GF-D8 (cell line): ENCODE data around the gene SMYD3.
"Not testable (repeated sequence)": the region's sequence is repeated elsewhere in the genome, so short reads cannot be mapped to it uniquely, and the experiment has no call there.

Experiments used
- DNase-seq: peaks from one replicate; lab custom pipeline; 2025; lab: John Stamatoyannopoulos, UW

The SMYD3 gene

GRCh38 chr1:246355411-246356230 lies 151.5 kb downstream of the SMYD3 start:
- no peak for DNase-seq

- no peak for DNase-seq
These were observed 155.4 kb downstream of the SMYD3 start for GRCh38 chr1:246351721-246352120.

- no peak for DNase-seq
These were observed 156.3 kb downstream of the SMYD3 start for GRCh38 chr1:246350745-246351144.

GRCh38 chr1:246343937-246344336 lies 163.1 kb downstream of the SMYD3 start:
- DNase-seq, result no peak

- DNase-seq, result no peak
These were observed 163.8 kb downstream of the SMYD3 start for GRCh38 chr1:246343251-246343650.

GRCh38 chr1:246338546-246338945 lies 168.5 kb downstream of the SMYD3 start:
- DNase-seq, result no peak

- DNase-seq, result no peak
These were observed 169.0 kb downstream of the SMYD3 start for GRCh38 chr1:246338098-246338497.

- DNase-seq, result no peak
These were observed 171.9 kb downstream of the SMYD3 start for GRCh38 chr1:246335151-246335550.

- no peak for DNase-seq
These were observed 173.2 kb downstream of the SMYD3 start for GRCh38 chr1:246333855-246334254.

- no peak for DNase-seq
These were observed 175.0 kb downstream of the SMYD3 start for GRCh38 chr1:246332078-246332477.

GRCh38 chr1:246329900-246330299 lies 177.2 kb downstream of the SMYD3 start:
- DNase-seq, result no peak

- DNase-seq, result not testable (repeated sequence)
These were observed 177.8 kb downstream of the SMYD3 start for GRCh38 chr1:246329292-246329691.

- no peak for DNase-seq
These were observed 182.4 kb downstream of the SMYD3 start for GRCh38 chr1:246324711-246325110.

- DNase-seq, result not testable (repeated sequence)
These were observed 183.0 kb downstream of the SMYD3 start for GRCh38 chr1:246324033-246324432.

GRCh38 chr1:246320286-246320685 lies 186.8 kb downstream of the SMYD3 start:
- DNase-seq, result peak; percentile 73

GRCh38 chr1:246319083-246319714 lies 187.9 kb downstream of the SMYD3 start:
- no peak for DNase-seq

- no peak for DNase-seq
These were observed 188.5 kb downstream of the SMYD3 start for GRCh38 chr1:246318622-246319021.

- DNase-seq, result no peak
These were observed 189.1 kb downstream of the SMYD3 start for GRCh38 chr1:246318036-246318359.

- DNase-seq, result no peak
These were observed 189.6 kb downstream of the SMYD3 start for GRCh38 chr1:246317332-246318035.

GRCh38 chr1:246311461-246311860 lies 195.6 kb downstream of the SMYD3 start:
- DNase-seq, result no peak

- DNase-seq, result peak; percentile 17
These were observed 197.7 kb downstream of the SMYD3 start for GRCh38 chr1:246309247-246309884.

- DNase-seq, result no peak
These were observed 198.5 kb downstream of the SMYD3 start for GRCh38 chr1:246308533-246309075.
